GM12875 (cell line): ENCODE data around the gene SMCR8.
"Not testable (repeated sequence)": the region's sequence is repeated elsewhere in the genome, so short reads cannot be mapped to it uniquely, and the experiment has no call there.

Experiments
- H3K4me3 ChIP-seq: one replicate; pipeline ENCODE4 v1.5.1; 2011; ENCODE audit warnings: low read depth, low read length, control low read depth
- TF ChIP-seq, protein P1 (sequence below): IDR thresholded peaks from 2 replicates; pipeline ENCODE4 v1.5.1; 2011; ENCODE audit warnings: low read depth, mild to moderate bottlenecking, control low read depth, inconsistent platforms, low read length, moderate library complexity, borderline replicate concordance; ENCODE audit not compliant: insufficient read depth

SMCR8 gene

DNA sequence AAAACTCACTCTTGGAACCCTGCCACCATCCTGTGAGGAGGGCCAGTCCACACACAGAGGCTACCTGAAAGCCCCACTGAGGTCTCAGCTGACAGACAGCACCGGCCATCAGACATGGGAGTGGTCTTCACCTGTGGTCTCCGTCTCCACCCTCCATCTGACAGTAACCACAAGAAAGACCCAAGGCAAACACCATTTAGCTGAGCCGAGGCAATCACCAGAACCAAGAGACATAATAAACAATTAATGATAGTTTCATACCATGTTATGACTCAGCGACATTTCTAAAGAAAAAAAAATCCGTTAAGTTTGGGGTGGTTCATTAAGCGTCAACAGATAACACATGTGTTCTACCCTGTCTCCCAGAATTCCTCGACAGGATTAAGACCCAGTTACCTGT lies 56.4 kb downstream of the SMCR8 start:
- TF ChIP-seq, protein P1, sequence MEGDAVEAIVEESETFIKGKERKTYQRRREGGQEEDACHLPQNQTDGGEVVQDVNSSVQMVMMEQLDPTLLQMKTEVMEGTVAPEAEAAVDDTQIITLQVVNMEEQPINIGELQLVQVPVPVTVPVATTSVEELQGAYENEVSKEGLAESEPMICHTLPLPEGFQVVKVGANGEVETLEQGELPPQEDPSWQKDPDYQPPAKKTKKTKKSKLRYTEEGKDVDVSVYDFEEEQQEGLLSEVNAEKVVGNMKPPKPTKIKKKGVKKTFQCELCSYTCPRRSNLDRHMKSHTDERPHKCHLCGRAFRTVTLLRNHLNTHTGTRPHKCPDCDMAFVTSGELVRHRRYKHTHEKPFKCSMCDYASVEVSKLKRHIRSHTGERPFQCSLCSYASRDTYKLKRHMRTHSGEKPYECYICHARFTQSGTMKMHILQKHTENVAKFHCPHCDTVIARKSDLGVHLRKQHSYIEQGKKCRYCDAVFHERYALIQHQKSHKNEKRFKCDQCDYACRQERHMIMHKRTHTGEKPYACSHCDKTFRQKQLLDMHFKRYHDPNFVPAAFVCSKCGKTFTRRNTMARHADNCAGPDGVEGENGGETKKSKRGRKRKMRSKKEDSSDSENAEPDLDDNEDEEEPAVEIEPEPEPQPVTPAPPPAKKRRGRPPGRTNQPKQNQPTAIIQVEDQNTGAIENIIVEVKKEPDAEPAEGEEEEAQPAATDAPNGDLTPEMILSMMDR = no peak
- H3K4me3 ChIP-seq = no peak overlapping the region

- not testable (repeated sequence) for H3K4me3 ChIP-seq
These were observed 58.1 kb downstream of the SMCR8 start for GRCh38 chr17:18373181-18373580.

GRCh38 chr17:18374216-18374615 lies 59.1 kb downstream of the SMCR8 start:
- no peak overlapping the region for H3K4me3 ChIP-seq
- TF ChIP-seq, protein P1 = no peak
